ENCODE results near the gene SNRNP48.

- TF ChIP-seq EP300 (conservative IDR thresholded peaks at IDR 0.05; ENCODE audit: poor library complexity, severe bottlenecking) = no peak
- no peak for TF ChIP-seq CTCF (IDR thresholded peaks at IDR 0.05; ENCODE audit: poor library complexity, severe bottlenecking)
- TF ChIP-seq RAD21 (conservative IDR thresholded peaks at IDR 0.05) = no peak
- no peak for TF ChIP-seq POLR2AphosphoS5 (IDR thresholded peaks at IDR 0.05)
- no peak for TF ChIP-seq EZH2 (IDR thresholded peaks at IDR 0.05; ENCODE audit: borderline replicate concordance, insufficient read depth, low read length, poor library complexity, severe bottlenecking)
- TF ChIP-seq SMC3 (conservative IDR thresholded peaks at IDR 0.05; ENCODE audit: poor library complexity) = no peak
- TF ChIP-seq MXI1 (conservative IDR thresholded peaks at IDR 0.05; ENCODE audit: poor library complexity, severe bottlenecking) = no peak
- TF ChIP-seq REST (IDR thresholded peaks at IDR 0.05; ENCODE audit: borderline replicate concordance) = no peak
These were observed 4.7 kb downstream of the SNRNP48 start for GRCh38 chr6:7594579-7595125.

Measured in neural cell (in vitro differentiated cells).